Stimulated activated CD4-positive, alpha-beta T cell treated with anti-CD3 and anti-CD28 coated beads, TNF-alpha, amount 100 ng/mL, for 48 hours (primary cell): Measurements from ENCODE around the gene PIK3CB.
"Not testable (repeated sequence)": the region's sequence is repeated elsewhere in the genome, so short reads cannot be mapped to it uniquely, and the experiment has no call there.

Experiments used
- DNase-seq, 3 donors: peaks; one replicate each; pipeline ENCODE4 v3.0.0-alpha.2; 2020; ENCODE audit warnings: low read depth in 3 of 3

PIK3CB gene

GRCh38 chr3:138681463-138682220 is 153.1 kb downstream of the PIK3CB start:
- no peak for DNase-seq

DNA sequence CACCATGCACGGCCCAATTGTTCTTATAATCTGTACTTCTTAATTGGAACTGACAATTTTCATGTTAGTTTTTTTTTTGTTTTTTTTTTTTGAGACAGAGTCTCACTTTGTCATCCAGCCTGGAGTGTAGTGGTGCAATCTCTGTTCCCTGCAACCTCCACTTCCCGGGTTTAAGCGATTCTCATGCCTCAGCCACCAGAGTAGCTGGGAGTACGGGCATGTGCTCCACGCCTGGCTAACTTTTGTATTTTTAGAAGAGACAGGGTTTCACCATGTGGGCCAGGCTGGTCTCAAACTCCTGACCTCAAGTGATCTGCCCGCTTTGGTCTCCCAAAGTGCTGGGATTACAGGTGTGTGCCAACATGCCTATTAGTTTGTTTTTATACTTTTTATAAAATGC is 153.8 kb downstream of the PIK3CB start:
- not testable (repeated sequence) for DNase-seq

DNA sequence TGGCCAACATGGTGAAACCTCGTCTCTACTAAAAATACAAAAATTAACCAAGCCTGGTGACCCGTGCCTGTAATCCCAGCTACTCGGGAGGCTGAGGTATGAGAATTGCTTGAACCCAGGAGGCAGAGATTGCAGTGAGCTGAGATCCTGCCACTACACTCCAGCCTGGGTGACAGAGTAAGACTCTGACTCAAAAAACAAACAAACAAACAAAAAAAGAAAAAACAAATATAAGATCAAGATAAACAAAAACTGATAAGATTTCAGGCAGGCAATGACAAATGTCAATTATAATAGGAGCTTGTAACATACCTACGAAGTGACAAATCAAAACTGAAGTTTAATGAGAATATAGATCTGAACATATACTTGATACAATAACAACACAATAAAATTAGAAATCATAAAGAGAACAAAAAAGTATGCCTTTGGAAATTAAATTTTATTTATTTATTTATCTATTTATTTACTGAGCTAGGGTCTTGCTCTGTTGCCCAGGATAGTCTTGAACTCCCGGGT is 155.8 kb downstream of the PIK3CB start:
- no peak for DNase-seq

DNA sequence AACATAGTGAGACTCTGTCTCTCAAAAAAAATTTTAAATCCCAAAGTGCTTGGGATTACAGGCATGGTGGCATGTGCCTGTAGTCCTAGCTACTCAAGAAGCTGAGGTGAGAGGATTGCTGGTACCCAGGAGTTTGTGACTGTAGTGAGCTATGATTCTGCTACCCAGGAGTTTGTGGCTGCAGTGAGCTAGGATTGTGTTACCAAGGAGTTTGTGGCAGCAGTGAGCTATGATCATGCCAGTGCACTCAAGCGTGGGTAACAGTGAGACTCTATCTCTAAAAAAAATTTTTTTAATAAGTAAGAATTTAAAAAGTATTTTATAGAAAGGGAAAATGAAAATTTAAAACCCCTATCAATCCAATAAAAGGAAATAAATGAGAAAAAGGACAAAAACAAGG is 156.6 kb downstream of the PIK3CB start:
- DNase-seq: no peak

DNA sequence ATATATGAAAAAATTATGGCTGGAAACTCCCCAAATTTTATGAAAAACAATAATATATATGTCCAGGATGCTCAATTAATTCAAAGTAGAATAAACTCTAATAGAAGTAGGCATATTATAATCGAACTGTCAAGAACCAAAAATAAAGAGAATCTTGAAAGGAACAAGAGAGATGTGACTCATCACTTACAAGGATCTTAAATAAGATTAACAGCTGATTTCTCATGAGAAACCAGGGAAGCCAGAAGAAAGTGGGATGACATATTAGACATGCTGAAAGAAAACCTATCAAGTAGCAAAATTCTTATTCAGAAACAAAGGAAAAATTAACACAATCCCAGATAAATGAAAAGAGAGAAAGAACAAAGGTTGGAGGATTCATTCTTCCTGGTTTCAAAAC is 159.3 kb downstream of the PIK3CB start:
- no peak for DNase-seq

DNA sequence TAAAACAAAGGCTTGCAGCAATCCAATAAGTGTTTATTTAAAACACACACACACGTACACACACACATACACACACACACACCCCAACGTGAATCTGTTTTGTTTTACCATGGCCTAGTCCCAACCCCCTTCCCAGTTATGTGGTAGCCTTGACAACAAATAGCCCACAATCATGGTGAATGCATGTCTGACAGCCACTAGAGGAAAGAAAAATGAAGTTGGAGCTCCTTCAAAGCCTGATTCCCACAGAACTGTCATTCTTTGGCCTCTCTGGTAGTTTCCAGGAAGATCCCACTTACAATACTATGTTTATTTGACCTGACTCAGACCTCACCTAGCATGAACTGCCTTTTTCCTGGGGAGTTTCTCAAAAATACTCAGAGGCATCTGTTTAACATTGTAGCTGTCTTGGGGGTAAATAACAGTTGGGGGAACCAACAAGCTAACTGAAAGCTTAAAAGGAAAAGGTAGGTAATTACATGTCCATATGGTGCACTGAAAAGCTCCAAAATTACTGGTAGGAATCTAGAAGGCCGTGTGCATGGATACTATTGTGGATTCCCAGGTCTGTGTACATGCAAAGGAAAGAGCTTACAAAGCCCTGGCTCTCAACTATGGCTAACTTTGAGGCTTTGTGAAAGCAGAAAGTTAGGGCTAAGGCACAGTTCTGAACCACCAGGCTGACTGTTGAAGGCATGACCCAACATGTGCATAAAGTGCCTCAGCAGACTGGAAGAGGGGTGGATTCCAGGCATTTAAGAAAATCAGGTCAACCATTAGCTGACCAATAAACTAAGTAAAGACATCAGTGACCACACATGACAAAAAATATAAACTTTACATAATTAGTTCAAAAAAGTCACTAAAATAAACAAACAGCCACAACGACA is 160.8 kb downstream of the PIK3CB start:
- no peak for DNase-seq

DNA sequence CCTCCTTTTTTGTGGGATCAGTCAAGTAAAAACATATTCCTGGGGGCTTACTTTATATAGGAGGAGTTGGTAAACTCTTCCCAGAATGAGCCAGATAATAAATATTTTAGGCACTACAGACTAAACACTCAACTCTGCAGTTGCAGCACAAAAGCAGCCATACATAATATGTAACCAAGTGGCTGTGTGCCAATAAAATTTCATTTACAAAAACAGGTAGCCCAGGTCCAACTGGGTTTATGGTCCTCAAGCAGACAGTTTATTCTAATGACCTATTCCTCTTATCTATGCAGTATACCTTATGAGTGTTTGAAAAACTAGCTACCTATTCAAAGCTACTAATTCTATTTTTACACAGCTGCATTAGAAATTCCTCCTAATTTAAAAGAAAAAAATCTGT is 164.3 kb downstream of the PIK3CB start:
- DNase-seq: no peak

DNA sequence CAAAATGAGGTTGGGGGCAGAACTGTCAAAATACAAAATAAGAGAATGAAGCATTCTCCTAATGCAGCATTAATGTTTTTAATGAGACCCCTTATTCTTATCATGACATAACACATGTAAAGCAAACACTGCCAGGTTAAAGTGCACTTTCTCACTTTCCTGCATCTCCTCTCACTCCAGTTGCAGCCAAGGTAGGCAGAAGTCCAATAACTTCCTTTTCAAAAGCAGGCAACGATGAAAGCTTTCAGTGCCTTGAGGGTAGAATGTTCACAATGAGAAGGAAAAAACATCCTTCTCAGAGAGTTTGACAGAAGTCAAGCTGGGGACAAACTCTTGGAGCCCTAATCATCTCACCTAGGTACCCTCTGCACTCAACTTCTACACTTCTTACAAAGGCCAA is 166.6 kb downstream of the PIK3CB start:
- no peak for DNase-seq

- DNase-seq: no peak
These were observed 177.2 kb downstream of the PIK3CB start for GRCh38 chr3:138657508-138657907.

DNA sequence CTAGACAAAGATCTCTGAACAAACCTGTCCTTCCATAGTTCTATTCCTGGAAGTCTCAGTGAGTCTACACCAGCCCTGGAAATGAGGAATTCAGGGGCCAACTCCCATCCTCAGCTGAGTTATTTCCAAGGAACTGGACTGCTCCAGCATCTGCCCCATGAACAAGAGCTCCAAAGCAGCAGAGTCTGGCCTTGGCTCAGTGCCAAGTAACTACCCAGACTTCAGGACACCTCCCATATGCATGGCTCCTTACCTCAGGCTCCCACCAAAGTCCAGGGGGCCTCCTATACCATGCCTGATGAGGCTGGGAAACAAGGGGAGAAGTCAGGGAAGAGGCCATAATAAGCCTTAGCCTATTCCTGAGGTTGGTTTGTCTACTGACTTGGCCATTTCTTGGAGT is 181.2 kb downstream of the PIK3CB start:
- DNase-seq: no peak

DNA sequence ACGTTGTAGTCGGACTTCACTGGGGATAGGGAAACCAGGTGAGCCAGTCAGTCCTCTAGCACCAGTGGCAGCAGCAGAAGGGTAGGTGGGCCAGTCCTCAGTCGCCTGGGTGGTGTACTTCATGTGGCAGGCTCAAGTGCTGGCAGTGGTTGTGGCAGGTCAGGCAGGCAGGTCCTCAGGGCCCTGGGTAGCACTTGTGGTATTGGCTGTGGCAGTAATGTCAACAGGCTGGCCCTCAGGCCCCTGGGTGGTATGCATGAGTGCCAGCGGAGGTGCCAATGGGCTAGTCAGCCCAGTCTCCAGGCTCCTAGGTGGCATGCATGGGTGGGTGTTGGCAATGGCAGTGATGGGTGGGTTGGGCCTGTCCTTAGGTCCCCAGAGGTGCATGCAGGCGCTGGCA is 185.6 kb downstream of the PIK3CB start:
- no peak for DNase-seq

DNA sequence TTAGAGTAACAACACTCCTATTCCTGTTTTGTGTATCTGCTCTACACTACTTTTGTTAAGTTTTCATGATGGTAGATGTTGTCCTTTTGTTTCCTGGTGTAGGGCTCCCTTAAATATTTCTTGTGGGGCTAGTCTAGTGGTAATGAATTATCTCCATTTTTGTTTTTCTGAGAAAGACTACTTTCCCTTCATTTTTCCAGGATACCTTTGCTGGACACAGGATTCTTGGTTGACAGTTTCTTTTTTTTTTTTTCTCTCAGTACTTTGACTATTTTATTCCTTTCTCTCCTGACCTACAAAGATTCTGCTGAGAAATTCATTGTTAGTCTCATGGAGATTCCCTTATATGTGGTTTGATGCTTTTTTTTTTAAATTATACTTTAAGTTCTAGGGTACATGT is 188.2 kb downstream of the PIK3CB start:
- DNase-seq: no peak

- DNase-seq: no peak
These were observed 188.7 kb downstream of the PIK3CB start for GRCh38 chr3:138646008-138646407.

DNA sequence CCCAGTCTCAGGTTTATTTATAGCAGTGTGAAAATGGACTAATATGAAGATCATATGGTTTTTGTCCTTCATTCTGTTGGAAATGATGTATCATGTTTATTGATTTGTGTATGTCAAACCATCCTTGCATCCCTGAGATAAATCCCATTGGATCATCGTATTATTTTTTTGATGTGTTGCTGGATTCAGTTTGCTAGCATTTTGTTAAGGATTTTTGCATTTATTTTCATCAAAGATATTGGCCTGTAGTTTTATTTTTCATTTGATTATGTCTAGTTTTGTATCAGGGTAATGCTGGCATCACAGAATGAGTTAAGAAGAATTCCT is 191.8 kb downstream of the PIK3CB start:
- DNase-seq: no peak

DNA sequence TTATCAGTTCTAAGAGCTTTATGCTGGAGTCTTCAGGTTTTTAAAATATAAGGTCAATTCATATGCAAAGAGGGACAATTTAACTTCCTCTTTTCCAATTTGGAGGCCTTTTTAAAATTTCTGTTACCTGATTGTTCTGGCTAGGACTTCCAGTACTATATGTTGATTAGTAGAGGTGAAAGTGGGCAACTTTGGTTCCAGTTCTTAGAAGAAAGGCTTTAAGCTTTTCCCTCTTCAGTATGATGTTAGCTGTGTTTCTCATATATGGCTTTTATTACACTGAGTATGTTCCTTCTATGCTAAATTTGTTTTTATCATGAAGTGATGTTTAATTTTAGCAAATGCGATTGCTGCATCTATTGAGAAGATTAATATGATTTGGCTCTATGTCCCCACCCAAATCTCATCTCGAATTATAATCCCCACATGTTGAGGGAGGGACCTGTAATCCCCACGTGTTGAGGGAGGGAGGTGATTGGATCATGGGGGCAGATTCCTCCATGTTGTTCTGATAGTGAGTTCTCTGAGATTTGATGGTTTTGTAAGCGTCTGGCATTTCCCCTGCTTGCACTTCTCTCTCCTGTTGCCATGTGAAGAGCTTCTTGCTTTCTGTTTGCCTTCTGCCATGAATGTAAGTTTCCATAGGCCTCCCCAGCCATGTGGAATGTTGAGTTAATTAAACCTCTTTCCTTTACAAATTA is 192.4 kb downstream of the PIK3CB start:
- no peak for DNase-seq

DNA sequence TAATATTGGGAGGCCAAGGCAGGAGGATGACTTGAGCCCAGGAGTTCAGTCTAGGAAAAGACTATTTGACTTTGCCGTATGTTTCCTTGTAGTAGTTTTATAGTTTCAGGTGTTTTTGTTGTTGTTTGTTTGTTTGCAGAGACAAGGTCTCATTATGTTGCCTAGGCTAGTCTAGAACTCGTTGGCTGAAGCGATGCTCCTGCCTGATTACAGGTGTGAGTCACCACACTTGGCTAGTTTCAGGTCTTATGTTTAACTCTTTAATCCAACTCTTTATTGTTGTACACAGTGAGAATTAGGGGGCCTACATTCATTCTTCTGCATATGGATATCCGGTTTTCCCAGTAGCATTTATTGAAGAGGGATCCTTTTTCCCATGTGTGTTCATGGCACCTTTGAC is 194.2 kb downstream of the PIK3CB start:
- no peak for DNase-seq

DNA sequence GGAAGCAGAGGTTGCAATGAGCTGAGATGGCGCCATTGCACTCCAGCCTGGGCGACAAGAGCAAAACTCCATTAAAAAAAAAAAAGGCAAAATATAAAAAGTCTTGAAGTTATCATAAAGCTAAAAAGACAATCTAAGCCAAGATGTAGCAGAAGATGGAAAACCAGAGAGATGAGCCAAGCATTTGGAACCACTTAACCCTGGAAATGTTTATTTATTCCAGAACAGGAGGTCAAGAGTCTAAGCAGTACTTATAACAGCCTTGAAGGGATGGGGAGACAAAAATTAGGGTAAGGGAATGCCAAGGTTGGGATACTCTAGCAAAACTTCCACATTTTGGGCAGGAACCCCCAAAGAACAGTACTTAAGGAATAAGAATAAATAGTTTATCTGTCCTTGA is 196.1 kb downstream of the PIK3CB start:
- no peak for DNase-seq

DNA sequence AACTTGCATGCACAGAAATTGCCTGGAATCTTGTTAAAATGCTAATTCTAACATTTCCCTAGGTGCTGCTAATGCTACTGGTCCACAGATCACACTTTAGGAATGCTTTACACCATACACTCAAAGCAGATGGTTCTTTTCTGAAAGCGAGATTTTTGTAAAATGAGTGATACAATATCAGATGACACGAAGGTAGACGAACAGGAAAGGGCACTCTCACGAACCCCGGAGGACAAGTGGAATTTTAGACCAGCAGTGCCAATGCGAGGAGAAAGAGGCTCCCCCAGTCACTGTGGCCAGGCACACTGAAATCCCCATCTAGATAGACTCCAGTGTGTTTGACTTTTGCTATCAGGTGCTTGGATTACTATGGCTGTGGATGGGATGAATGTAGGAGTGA is 205.2 kb downstream of the PIK3CB start:
- no peak for DNase-seq

DNA sequence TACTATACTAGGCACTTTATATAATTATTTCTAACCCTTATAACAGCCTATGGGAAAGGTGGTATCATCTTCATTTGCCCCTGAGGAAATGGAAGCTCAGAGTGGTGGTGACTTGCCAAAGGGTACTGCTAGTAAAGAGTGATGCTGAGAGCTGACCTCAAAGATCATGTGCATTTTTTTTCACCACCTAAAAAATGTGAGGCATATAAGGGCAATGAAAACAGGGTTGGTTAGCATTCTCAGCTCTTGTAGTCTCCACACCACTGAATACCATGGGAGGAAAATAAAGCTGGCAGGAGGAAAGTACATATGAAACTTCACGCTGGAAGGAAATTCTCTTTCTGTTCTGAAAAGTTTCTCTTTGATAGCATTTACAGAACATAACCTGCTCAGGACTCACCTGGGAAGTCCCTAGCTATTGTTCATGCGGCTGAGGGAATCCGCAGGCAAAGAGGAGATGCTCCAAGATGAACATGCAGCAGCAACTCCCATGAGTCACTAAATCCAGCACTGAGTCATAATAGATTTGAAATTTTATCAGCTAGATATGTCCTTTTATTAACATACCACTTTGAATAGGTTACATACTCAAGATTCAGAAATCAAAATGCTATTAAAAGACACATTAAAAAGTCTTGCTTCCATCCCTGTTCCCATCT is 208.9 kb downstream of the PIK3CB start:
- DNase-seq: no peak

DNA sequence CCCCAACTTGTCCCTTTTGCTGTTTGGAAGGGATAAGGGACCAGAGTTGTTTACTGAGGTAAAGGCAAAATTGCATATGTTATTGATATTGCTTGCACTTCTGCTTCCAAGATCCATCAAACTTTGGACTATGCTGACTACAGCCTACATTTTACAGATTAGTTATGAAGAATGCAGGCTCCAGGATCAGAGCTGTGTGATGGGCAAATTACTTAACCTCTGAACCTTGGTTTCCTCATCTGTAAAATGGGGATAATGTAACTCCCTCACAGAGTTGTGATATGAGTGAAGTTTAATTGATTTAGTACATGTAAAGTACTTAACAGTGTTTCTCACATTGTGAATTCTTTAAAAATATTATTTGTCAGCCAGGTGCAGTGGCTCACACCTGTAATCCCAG is 210.2 kb downstream of the PIK3CB start:
- no peak for DNase-seq

DNA sequence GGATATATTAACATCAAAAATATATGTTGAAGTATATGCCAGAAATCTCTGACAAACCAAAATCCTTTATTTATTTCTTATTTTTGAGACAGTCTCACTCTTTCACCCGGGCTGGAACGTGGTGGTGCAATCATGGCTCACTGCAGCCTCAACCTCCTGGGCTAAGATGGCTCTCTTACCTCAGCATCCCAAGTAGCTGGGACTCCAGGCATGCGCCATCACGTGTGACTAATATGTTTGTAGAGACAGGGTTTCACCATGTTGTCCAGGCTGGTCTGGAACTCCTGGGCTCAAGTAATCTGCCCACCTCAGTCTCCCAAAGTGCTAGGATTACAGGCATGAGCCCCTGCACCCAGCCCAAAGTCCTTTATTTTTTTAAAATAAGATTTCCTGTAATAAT is 214.3 kb downstream of the PIK3CB start:
- no peak for DNase-seq

DNA sequence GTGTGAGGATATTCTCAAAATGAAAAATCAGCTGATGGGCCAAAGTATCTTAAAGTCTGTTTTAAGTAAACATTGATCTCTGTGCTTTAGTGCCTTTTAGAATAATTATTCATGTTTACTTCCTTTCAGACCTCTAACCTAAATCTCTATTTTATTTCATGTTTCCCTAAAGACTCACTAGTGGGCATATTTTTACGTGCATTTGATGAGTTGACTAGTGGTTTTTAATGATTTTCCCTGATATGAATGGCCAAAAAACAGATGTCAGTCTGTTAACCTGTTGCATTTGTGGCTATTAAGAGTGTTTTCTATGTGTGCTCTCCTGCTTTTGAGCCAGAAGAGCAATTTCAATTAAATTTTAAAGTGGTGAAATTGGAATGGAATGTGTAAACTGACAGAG is 219.3 kb downstream of the PIK3CB start:
- DNase-seq: no peak
